HK-2 (cell line): ENCODE measurements around the gene BFSP2.

Source experiments
- DNase-seq: peaks from one replicate; pipeline ENCODE4 v3.0.0-alpha.2; 2018; ENCODE audit not compliant: unreplicated experiment

BFSP2 gene

GRCh38 chr3:133419151-133419909 is 19.5 kb downstream of the BFSP2 start:
- no peak for DNase-seq

GRCh38 chr3:133424937-133425869 is 25.3 kb downstream of the BFSP2 start:
- DNase-seq: no peak

DNA sequence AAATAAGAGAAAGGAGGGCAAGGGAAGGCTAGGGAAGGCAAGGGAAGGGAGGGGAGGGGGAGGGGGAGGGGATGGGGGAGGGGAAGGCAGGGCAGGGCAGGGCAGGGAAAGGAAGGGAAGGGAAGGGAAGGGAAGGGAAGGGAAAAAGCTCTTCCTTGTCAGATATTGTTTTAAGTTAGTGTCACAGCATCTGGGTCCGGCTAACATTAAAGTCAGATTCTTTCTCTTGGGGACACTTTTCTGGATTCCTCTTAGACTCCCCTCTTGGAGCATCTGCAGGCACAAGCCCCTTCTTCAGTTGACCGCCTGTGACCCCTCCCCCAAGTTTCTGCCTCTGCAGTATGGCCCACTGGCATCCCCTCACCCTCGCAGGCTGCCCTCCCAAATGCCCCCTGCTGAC is 26.0 kb downstream of the BFSP2 start:
- DNase-seq: no peak

DNA sequence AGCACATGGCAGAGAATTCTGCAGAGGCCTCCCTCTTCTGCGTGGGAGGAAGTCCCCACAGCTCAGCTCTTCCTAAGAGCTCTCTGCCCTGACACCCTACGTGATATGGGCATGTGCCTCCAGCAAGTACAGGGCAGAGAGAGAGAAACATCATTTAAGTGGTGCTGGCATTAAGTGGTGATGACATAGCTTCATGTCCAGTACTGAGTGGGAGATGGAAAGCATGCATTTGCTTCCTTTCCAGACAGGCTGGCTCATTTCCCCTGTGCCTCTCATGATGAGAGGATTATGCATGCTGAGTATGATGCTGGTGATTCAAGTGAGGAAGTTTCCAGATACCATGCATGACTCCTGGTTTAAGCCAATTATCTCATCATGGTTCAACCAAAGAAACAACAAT is 26.9 kb downstream of the BFSP2 start:
- no peak for DNase-seq

GRCh38 chr3:133428552-133428951 is 28.7 kb downstream of the BFSP2 start:
- no peak for DNase-seq

DNA sequence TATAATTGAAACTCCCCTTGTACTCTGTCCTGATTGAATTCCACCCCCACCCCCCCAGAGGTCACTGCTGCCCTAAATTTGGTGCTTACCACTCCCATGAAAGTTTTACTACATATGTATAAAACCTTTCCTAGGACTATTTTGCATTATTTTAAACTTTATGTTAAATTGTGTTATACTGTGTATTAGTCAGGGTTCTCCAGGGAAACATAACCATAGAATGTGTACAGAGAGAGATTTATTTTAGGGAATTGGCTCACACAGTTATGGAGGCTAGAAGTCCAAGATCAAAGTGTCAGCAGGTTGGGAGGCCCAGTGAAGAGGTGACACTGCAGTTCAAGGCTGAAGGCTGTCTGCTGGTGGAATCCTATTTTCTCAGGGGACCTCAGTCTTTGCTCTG is 29.2 kb downstream of the BFSP2 start:
- no peak for DNase-seq

DNA sequence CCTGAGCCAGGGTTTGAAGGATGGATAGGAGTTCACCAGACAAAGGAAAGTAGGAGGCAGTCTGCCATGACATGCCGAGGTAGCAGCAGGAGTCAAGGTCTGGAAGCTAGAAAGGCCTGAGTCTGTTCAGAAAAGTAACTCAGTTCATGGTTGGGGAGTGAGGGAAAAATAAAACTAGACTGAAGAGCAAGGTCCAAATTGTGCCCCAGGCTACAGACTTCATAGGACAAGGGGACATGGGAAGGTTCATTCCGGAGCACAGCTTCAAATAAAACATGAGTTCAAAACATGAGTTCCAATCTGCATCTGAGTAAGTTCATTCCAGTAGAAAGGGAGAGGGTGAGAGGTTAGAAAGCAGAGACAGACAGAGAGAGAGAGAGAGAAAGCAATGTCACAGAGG is 39.7 kb downstream of the BFSP2 start:
- DNase-seq: no peak

- no peak for DNase-seq
These were observed 40.8 kb downstream of the BFSP2 start for GRCh38 chr3:133440652-133441051.

GRCh38 chr3:133441867-133442270 is 42.0 kb downstream of the BFSP2 start:
- DNase-seq: no peak

- DNase-seq: no peak
These were observed 42.7 kb downstream of the BFSP2 start for GRCh38 chr3:133442518-133442917.

GRCh38 chr3:133443649-133444422 is 44.0 kb downstream of the BFSP2 start:
- no peak for DNase-seq

GRCh38 chr3:133444423-133444774 is 44.5 kb downstream of the BFSP2 start:
- DNase-seq: no peak

DNA sequence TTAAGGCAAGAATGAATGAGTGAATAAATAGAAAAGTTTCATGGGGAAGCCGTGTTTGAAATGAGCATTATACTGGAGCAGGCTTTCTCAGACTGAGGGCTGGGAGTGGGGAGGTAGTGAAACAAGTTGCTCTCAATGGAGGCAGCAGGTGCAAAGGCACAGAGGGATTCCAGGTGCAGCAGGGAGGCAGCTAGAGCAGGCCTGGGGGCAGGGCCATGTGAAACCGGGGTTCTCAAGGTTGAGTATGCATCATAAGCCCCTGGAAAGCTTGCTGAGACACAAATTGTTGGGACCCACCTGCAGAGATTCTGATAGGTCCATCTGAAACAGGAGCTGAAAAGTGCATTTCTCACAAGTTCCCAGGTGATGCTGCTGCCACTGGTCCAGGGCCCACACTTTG is 45.3 kb downstream of the BFSP2 start:
- DNase-seq: no peak

GRCh38 chr3:133447750-133448477 is 48.1 kb downstream of the BFSP2 start:
- no peak for DNase-seq

DNA sequence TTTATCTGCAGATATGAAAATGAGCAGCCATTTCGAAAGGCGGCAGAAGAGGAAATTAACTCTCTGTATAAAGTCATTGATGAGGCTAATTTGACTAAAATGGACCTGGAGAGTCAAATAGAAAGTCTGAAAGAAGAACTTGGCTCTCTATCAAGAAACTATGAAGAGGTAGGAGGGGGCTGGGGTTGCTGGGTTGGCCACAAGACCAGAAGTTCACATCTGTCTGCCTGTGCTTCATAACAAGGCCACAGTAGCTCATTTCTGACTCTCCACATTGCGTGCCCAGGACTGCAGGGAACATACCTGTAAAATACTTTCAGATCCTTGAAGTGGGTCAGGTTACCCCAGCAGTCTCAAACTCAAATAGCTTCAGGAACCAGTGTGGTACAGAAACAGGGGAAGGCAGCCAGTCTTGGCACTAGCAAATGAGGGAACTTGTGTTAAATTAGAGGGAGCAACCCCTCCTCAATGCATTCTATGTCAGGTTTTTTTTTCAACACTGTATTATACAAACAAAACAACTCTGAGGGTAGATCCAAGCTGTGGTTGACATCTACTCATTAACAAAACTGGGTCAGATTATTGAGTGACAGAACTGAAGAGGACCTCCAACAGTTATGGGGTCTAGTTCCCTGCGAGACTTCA is 48.7 kb downstream of the BFSP2 start:
- no peak for DNase-seq

DNA sequence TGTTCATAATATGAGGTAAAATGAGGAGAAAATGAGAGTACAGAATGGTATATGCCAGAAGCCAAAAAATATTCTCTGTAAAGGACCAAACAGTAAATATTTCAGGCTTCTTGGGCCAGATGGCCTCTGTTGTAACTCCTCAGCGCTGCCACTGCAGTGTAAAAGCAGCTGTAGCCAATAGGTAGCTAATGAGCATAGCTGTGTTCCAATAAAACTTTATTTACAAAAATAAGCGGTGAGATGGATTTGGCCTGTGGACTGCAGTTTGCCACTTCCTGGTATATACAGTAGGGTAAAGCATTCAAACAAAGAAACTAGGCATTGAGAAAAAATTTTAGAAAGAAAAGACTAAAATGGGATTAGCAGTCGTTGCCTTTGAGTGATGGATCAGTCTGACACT is 51.5 kb downstream of the BFSP2 start:
- DNase-seq: no peak

DNA sequence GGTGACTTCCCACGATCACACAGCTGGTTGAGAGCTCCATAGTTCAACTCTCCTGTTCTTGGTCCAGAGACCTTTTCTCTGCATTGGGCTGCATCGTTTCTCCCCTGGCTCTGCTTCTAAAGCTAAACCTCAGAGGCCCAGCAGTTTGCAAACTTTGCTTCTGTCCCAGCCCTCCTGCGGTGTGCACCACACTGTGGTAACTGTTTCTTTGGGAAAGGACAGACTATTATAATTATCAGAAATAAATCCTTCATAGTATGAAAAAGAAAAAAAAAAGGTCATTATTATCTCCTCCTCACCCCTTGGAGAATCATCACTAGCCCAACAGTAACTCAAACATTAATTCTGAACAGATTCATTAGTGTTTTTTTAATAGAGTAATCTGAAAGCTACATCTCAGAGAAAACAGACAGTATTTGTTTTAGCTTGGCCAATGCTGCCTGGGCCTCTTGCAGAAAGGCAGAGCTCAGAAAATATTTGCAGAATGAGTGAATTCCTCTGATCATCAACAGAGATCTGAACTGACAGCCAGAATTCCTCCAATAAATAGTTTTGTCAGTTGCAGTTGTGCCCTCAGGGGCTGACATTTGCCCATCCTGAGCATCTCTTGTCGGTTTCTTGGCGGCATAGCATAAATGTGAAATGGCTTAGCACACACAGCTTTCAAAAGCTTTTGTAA is 52.9 kb downstream of the BFSP2 start:
- DNase-seq: no peak

DNA sequence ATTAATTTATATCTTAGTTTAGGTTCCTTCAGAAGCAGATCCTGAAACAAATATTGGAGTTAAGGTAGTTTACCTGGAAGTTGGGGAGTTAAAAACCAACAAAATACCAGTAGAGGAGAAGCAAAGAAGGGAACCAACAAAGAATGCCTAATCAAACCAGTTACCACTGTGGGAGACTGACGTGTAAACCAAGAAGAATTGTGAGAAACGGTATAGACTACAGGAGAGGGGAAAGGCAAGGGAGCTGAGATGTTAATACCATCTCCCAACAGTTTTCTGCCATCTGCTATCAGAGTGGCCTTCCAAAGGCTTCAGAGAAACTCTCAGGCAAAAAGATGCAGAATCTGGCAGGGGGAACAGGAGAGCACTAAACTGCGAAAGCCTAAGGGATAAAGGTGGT is 53.5 kb downstream of the BFSP2 start:
- DNase-seq: no peak

DNA sequence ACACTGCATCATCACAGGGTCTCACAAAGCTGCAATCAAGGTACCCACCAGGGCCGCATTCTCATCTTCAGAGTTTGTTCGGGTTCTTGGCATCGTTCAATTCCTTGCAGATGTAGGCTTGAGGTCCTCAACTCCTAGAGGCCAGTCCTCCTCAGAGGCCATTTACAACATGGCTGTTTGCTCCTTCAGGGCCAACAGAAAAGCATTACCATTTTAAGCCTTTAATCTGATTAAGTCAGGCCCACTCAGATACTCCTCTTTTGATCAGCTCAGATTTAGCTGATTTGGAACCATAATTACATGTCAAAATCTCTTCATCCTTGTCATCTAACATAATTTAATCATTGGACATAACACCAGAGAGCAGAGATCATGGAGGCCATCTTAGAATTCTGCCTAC is 55.4 kb downstream of the BFSP2 start:
- DNase-seq: no peak

GRCh38 chr3:133455960-133456359 is 56.1 kb downstream of the BFSP2 start:
- DNase-seq: no peak

DNA sequence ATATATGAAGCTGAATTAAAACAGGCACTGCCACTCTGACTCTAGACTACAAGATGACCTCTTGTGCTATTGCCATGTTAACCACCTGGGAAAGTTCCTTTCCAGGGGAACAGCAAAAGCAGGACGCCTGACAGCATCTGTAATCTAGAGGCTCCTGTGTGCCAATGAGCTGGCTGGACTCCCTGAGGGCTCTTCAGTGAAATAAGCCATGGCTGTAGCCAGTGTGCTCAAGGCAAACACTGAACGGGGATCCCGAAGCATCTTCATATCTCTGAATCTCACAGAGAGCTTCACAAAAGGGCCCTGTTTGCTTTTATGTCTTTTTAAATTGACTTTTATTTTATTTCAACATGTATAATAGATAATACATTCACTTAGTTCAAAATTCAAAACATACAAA is 57.2 kb downstream of the BFSP2 start:
- no peak for DNase-seq
